Measurements from ENCODE around the gene IRF7.

GRCh38 chr11:657691-658126 is 42.0 kb upstream of the IRF7 start:
- TF ChIP-seq POLR2A (IDR thresholded peaks at IDR 0.05) = no peak
- TF ChIP-seq, protein P1, sequence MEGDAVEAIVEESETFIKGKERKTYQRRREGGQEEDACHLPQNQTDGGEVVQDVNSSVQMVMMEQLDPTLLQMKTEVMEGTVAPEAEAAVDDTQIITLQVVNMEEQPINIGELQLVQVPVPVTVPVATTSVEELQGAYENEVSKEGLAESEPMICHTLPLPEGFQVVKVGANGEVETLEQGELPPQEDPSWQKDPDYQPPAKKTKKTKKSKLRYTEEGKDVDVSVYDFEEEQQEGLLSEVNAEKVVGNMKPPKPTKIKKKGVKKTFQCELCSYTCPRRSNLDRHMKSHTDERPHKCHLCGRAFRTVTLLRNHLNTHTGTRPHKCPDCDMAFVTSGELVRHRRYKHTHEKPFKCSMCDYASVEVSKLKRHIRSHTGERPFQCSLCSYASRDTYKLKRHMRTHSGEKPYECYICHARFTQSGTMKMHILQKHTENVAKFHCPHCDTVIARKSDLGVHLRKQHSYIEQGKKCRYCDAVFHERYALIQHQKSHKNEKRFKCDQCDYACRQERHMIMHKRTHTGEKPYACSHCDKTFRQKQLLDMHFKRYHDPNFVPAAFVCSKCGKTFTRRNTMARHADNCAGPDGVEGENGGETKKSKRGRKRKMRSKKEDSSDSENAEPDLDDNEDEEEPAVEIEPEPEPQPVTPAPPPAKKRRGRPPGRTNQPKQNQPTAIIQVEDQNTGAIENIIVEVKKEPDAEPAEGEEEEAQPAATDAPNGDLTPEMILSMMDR (IDR thresholded peaks at IDR 0.05) = no peak

Measured in tibial nerve (tissue), 3 donors.